COLO829 (cell line): ENCODE results near the gene ZFP64.

Experiments
- DNase-seq: peaks from one replicate; pipeline ENCODE4 v3.0.0; 2012; ENCODE audit warnings: low spot score

Gene ZFP64

GRCh38 chr20:52104546-52105441 lies 86.8 kb downstream of the ZFP64 start:
- DNase-seq, result no peak

- no peak for DNase-seq
Measured at GRCh38 chr20:52103913-52104545, 87.5 kb downstream of the ZFP64 start.

- DNase-seq, result no peak
Measured at GRCh38 chr20:52103335-52103912, 88.2 kb downstream of the ZFP64 start.

GRCh38 chr20:52102559-52102958 lies 89.0 kb downstream of the ZFP64 start:
- DNase-seq, result no peak

GRCh38 chr20:52102126-52102525 lies 89.5 kb downstream of the ZFP64 start:
- no peak for DNase-seq
